T follicular helper cell (primary cell): ENCODE measurements around the gene GATA5.

Source experiments
- DNase-seq: peaks from one replicate; pipeline ENCODE4 v3.0.0-alpha.2; 2020; ENCODE audit warnings: low read depth

Gene GATA5

DNA sequence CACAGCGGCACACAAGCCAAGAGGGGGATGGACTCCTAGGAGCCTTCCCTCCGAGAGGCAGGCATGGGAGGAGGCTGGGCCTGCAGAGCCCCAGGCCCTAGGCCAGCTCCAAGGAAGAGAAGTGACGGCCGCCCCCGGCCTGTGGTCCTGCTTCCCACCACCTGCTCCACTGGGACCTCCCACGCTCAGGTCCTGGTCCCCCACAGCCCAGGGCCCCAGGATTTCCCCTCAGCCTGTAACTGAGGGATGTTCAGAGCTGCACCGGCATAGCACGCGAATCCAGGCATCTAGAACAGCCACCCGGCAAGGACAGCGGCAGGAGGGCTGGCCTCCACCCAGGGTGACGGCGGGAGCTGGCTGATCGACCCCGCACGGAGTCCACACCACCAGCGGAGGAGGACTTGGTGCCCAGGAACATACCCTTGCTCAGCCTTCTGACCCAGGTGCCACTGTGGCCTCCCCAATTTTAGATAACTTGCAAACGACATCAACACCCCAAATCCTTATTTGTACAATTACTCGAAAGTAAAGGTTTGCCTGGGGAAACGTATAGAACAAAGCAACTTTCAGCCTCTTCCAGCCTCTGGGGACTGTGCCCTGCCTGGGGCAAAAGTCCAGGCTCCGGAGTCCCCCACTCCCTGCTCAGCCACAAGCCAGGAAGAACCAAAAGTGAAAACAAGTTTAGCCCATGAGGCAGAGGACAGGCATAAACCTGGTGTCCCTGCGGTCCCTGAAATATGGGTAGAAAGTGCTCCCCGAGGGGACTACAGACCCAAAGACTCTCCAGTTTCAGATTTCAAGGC lies 3.5 kb downstream of the GATA5 start:
- DNase-seq, result no peak

DNA sequence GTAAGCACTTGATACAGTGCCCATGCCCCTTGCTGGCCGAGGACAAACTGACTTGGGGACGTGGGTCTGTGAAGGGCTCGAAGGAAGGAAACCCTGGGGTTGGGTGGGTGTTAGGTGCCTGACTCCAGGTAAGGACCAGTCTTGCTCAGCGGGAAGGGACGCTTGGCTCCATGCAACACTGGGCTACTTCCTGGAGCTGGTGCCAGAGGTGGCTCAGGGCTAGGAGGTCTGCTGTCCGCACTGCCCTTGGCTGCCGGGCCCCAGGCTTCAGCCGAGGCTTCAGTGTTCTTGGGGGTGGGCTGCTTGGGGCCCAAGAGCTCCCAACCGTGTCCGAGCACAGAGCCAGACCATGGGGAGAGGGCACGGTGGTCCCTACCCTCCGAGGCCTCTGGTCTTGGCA lies 5.3 kb downstream of the GATA5 start:
- no peak for DNase-seq

DNA sequence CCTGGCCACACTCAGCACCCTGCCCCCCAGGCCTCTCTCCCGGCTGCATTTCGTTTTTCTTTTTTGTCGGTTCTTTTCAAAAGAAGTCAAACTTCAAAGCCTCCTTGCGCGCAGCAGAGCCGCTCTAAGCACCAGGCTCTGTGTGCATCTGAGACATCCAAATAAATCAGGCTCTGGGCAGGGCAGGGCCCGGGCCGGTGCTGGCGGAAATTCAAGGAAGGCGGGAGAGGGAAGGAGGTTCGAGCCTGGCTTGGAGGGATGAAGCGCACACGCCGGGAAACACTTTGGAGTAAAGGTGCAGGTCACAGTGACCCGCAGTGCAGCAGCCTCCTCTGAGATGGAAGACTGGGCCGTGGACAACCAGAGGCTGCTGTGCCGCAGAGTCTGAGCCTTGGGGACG lies 5.8 kb downstream of the GATA5 start:
- DNase-seq, result no peak

DNA sequence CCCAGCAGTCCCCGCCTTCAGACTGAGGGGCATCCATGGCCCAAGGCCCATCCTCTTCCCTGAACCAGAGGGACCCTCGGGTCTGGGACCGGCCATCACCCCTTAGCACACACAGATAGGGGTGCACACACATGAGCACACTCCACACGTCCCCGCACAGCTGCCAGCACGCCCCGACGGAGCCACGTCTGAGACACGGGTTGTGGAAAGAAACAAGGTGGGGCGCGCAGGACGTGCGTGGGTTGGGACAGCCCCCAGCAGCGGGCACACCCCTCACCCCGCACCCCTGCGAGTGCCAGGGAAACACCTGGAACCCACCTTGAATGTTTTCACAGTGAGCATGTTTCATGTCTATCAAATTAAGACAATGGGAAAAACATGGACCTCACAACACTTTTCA lies 6.4 kb downstream of the GATA5 start:
- DNase-seq, result no peak

DNA sequence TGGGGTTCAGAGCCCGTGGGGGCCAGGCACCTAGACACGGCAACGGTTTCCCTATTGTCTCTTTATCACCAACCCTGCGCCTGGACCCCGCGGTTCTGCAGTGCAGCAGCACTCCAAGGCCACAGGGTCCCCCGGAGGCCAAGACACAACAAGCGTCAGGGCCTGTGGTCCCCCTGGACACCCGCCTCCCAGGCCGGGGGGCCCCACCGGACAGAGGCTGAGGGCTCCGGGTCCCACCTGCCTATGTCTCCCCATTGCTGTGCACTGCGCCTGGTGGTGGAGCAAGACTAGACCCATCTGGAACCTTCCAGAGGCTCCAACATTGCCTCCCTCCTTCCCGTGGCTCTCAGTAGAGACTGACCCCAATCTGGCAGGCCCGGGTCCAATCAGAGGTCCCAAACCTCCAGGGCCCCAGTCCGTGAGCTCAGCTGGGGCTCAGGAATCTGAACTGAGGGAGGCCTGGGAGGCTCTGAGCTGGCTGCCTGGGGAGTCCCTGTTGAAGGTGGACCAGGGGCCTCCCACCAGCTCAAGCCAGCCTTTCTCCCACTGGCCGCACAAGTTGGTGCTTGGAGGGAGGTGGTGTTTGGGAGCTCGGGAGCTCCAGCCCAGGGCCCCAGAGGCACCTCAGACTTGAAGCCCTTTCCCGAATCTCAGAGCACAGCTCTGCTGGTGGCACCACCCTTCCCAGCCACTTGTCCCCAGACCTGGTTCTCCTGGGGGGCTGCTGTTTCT lies 8.8 kb downstream of the GATA5 start:
- no peak for DNase-seq

DNA sequence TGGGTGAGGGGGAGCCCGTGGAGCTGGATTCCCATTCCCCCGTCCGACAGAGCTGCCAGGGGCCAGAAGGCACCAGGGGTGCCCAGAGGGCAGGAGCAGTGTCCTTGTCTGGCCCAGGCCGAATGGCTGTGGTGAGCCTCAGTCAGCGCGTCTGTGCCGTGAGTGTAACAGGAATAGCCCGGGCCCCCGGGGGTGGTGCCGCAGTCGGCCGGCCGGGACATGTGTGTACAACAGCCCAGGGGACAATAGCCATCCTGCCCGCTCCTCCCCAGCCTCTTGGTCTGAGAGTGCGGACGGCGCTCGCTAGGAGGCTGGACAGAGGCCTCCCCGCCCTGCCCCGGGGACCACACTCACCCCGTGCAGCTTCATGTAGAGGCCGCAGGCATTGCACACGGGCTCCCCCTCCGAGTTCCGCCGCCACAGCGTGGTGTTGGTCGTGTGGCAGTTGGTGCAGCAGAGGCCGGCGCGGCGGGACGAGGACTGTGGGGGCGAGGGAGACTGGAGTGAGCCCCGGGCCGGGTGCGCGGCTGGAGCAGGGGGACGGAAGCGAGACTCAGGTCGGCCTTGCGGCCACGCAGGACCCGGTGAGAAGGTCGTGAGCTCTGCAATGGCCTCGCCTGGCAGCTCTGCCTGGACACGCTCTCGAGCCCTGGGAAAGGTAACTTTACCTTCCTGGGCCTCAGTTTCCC lies 9.6 kb downstream of the GATA5 start:
- no peak for DNase-seq

DNA sequence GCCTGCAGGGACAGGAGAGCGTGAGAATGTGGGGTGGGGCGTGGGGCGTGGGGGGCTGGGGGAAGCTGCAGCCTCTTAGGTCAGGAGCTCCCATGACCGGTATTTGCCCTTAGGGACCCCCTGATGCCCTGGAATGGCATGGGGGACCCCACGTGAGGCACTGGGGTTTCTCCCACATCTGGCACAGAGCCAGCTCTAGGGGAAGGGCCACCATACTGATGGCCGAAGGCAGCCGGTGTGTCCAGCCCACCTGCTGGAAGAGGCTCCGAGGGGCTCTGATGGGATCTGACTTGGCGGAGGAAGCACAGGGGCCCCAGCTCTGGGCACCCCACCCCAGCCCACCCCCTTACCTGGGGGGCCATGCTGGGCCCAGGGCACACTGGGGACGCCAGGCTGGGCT lies 10.8 kb downstream of the GATA5 start:
- DNase-seq, result no peak

DNA sequence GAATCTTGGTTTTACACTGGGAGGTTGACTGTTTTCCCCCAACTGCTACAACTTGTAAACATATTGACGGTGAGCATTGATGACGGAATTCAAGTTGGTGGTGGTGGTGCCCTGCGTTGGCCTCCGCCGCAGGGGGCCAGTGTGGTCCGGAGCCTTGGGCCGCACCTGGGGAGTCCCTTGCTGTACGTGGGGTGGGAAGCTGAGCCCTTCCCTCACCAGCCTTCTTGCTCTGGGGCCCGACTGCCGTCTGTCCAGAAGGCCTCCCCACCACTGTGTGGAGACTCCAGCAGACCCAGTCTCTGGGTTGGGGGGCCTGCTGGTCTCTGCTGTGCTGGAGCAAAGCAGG lies 11.4 kb downstream of the GATA5 start:
- DNase-seq, result no peak

DNA sequence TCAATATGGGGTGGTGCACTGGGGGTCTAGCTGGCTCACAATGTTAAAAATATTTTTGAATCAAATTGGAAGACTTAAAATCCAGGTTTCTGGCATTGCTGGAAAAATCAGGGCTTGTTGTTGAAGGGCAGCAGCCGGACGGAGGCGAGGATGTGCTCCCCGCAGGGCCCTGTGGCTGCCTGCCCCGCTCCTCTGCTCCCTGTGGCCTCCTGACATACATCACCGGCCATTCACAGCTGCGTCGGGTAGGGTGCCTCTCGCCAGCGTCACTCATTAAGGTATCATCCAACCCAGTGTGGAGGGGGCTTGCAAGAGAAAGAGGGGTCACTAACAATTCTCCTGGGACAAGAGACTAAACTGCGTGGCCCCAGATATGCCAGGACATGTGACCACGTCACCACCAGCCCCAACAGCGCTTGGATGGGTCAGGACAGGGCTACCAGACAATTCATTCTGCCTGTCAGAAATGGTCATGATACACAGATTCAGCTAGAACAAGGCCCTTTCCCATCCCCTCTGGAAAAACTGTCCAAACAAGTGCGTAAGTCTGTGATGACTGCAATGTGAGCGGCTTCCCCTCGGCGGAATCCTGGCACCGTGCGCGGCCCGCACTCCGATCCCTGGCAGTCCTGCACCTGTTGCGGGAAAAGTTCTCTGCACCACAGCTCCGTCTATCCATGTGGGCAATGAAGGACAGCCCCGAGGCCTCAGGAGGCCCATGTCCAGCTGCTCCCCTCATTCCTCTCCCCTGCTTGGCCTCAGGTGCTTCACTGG lies 12.0 kb downstream of the GATA5 start:
- DNase-seq, result no peak

DNA sequence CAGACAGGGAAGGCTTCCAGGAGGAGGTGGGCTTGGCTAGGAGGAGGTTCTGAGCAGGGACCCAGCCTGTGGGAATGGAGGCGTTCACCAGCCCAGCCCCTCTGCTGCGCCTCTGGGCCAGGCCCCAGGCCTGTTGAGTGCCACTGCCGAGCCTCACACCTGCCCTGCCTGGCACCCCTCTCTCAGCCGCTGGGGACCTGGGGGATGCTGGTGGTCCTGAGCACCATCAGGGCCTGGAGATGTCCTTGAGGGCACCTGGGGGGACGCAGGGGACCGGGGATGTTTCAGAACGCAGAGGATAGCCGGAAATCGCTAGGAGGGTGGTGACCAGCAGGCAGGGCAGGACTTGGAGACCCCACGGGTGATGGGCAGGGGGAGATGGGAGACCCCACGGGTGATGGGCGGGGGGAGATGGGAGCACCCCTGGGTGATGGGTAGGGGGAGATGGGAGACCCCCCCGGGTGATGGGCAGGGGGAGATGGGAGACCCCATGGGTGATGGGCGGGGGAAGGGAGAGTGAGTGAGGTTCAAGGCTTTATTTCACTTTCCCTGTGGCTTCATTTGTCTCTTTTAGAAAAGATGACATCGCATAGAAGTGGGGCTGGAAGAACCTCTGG lies 12.7 kb downstream of the GATA5 start:
- no peak for DNase-seq

DNA sequence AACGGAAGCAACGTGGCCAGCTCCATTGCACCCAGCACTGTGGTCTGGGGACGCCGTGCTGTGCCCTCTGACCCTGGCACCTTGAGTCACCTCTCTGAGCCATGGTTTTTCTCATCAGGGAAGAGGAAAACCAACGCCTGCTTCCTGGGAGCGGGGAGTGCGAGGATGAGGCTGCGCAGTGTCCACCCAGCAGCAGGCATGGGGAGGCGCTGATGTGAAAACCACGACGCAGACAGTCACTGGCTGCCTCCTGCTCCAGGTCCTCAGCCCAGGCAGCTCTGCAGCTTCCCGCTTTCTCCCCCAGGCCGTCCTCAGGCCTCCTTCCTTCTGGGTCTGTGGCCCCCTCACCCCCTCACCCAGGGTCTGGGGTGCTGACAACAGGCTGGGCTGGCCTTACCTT lies 14.0 kb downstream of the GATA5 start:
- DNase-seq, result no peak

DNA sequence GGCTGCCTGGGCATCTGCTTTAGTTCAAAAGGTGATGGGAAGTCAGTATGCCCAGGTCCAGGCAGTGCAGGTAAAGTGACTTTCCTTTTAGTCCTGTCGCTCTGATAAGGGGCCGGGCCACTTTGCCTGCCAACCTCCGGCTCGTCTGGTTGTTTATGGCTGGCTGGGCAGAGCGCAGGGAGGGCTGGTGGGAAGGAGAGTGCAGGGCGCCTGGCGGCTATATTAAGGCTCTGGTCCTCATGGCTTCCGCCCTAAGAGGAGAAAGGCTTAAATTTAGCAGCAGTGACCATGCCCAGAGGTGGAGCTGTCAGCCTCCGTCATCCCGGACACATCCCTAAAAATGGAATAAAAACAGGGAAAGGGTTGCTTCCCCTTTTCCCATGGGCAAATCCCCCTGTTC lies 14.6 kb downstream of the GATA5 start:
- no peak for DNase-seq

DNA sequence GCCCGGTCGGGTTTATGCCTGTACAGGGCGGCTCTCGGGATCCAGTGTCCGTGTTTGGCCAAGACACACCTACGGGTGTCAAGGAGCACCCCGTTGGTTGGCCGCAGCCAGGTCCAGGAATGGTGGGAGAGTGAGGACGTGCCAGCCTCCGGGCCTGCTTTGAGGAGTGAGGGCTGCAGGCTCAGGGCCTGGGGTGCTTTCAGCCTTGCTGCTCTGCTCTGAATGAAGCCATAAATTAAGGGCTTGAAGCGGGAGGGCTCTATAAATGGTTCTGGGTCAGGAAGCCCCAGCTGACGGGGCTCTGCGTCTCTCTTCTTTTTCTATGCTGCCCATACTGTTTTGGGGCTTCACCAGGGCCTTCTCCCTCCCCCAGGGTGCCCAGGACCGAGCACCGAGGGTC lies 15.1 kb downstream of the GATA5 start:
- no peak for DNase-seq

DNA sequence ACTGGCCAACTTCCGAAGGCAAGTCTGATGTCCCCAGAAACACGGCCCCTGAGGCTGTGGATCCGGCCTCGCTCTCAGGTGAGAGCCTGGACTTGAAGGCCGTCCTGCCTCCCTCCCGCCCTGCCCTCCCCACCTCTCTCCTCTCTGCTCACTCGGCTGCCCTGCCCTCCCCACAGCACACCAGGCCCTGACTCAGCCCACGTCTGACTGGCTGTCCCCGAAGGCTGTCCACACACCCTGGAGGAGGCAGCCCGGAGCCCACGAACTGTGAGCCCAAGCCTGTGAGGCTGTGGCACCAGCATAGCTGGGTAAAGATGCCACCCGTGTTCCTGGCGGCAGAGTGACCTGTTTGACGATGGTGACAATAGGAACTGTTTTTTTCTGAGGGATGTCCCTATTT lies 16.3 kb downstream of the GATA5 start:
- DNase-seq, result no peak

DNA sequence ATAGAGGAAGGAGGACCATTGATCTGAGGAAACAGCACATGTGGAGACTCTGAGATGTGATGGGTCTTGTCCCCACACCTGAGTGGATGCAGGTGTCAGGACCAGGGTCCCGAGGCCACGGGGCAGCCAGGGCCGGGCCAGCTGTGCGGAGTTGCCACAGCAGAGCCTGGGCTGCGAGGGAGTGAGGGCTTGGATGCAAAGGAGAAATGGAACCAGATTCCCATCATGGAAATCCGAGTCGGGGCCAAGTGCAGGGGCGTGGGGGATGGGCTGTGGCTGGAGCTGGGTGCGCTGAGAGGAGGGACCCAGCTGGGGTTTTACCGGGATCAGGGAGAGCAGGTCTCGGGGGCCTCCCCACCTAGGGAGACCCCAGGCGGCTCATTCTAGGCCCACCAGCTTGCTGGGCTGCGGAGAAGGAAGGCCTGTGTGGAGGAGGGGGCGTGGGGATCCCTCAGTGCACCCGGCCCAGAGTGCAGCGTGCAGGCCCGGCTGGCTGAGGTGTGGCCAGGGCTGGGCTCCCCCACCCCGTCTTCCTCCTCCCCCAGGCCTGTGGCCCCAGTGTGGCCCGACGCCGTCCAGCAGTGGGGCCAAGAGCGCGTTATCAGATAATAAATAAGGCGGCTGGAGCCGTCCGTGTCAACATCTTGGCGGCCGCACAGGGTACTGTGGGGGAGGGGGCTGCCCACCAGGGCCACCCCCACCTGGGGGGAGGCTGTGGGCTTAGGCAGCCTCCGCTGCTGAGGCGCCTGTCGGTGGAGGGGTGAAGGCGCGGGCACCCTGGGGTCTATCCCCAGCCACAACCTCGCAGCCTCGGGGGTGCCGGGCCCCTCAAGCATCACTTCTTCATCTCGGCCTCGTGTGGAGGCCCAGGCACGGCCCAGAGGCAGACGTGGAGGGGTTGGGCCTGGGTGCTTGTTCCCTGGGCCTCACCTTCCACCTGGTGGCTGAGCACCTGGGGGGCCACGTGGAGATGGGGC lies 17.2 kb downstream of the GATA5 start:
- no peak for DNase-seq

DNA sequence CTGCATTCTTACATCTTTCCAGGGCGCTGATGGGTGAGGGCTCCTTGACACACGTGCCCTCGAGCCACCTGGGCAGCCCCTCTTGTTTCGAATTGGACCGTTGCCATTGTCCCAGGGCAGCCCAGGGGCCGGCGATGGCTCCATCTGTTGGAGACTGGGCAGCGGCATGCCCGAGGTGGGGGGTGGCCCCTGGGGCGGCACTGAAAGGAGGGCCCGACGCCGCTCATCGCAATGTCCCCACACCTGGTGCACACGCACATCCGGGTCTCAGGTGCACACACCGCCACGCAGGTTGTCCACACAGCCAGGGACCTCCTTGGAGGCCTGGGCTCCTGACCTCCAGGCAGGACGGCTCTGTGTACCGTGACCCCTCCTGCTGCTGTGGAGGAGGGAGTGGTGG lies 18.0 kb downstream of the GATA5 start:
- no peak for DNase-seq

DNA sequence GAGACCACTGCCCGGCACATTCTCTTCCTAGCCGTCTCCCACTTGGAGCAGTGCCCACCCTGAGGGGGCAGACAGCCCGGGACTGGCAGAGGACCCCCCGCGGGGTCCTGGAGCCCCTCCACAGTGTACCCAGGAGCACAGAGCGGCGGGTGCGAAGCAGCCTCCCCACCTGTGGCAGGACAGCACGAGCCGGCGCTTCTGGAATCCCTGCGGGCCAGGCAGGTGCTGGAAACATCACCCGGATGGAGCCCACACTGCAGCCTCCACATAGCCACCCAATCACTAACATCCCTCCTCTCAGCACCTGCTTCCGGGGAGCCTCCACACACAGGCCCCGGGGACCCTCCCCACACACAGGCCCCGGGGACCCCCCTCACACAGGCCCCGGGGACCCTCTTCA lies 18.7 kb downstream of the GATA5 start:
- DNase-seq, result no peak

DNA sequence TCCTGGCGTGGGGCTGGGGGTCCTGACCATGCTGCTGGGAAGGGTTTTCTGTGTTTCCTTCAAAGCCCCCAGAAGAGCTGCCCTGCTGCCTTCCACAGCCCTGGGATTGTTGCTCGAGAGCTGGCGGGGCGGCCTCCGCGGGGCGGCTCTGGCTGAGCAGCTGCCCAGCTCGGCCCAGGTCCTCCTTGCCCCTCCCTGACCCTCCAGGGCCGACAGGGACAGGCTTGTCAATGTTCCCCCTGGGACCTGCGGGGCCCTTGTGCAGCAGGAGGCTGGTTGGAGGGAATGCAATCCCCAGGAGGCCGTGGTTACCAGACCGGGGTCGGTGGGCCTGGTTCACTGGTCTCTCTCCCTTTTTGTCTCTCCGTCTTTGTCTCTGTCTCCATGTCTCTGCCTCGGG lies 19.9 kb downstream of the GATA5 start:
- no peak for DNase-seq

DNA sequence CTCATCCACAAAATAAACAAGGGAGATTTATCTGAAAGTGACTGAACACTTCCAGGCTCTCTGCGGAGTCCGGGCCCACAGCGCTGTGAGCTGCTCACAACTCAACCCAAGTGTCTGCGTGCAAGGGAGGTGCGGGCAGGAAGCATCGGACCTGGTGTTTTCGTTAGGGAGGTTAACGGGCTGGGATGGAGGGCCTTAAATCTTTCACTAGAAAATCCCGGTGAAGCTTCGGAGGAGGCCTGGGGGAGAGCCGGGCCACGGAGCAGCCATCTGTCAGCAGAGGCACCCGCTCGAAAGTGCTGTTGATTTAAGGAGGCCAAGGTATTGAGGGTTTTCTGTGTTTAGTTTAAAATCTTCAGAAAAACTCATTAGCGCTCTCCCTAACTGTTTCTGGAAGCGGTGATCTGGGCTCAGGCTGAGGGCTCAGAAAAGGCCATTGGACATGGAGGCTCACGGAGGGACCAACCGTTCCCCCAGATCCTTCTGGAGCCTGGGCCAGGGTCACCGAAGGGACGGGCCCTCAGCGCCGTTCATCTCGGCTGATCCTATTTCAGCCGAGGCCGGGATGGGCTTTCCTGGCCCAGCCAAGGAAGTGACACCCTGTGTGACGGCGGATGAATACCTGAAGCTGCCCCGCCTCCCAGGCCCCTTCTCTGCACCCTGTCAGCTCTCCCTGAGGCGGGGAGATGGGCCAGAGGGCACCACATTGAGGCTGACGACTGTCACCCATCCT lies 20.7 kb downstream of the GATA5 start:
- DNase-seq, result no peak

DNA sequence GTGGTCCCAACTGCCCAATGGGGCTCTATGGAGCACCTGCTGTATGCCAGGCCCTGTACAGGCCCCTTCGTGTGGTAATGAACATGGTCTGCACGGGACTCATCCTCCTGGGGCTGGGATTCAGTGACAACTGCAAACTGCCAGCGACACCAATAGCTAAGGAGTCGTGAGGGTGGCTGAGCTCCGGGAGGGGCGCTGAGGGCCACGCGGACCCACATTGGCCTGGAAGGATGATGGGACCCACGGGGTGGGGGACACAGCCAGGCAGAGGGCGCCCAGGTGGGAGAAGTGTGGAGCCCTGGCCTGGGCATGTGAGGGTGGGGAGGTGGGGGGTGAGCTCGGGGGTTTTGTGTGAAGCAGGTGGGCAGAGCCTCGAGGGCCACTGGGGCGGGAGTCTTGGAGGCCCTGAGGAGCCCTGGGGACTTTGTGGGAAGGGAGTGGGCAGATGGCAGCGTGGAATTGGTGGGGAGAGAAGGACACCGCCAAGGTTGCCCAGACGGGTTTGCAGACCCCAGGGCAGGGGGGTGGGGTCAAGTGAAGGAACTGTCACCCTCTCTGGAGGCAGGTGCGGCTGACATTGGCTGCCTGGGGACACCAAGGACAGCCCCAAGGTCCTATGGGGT lies 22.5 kb downstream of the GATA5 start:
- no peak for DNase-seq
